Adrenal gland (tissue), 12 donors: ENCODE data around the gene TGFA. TPM values are rescaled to one million over a fixed set of nuclear protein-coding genes. Genes with fewer than 3 reads are reported as not detected.

ENCODE experiments used
- DNase-seq, 7 donors: peaks; one replicate each; pipeline ENCODE4 v3.0.0-alpha.2; 2019 to 2020
- H3K27ac ChIP-seq, 5 donors: fragments of 200-600 bp; sonication (generic) in 4 of 5; 1 replicate in 3 of 5; 2 replicates in 2 of 5; pipeline versions ENCODE4 v1.5.1 to v1.8.0; 2016 to 2020; ENCODE audit warnings: mild to moderate bottlenecking in 1 of 5
- H3K27me3 ChIP-seq: fragments of 200-600 bp; 2 replicates; pipeline ENCODE4 v1.8.0; 2021
- H3K36me3 ChIP-seq, 2 donors: fragments of 200-600 bp; replicated peaks in 1 of 2; 1 replicate in 1 of 2; 2 replicates in 1 of 2; pipeline versions ENCODE4 v1.5.1 to v1.8.0; 2018 to 2022
- H3K4me1 ChIP-seq, 2 donors: fragments of 200-600 bp; replicated peaks in 1 of 2; 1 replicate in 1 of 2; 2 replicates in 1 of 2; pipeline versions ENCODE4 v1.5.1 to v1.8.0; 2018 to 2021
- H3K4me3 ChIP-seq, 4 donors: fragments of 200-600 bp; sonication (generic) in 3 of 4; one replicate each; pipeline ENCODE4 v1.5.1; 2016 to 2018
- H3K9me3 ChIP-seq, 3 donors: fragments of 200-600 bp; sonication (generic) in 1 of 3; replicated peaks in 1 of 3; 1 replicate in 2 of 3; 2 replicates in 1 of 3; pipeline versions ENCODE4 v1.5.1 to v1.8.0; 2016 to 2021
- CTCF ChIP-seq, 6 experiments: fragments of 450-650 bp in 4 of 6; fragments of 200-600 bp in 2 of 6; sonication (generic) in 1 of 6; IDR thresholded peaks; 1 replicate in 5 of 6; 2 replicates in 1 of 6; pipeline versions ENCODE4 v1.5.1 to v1.8.0; 2016 to 2021; ENCODE audit warnings: antibody characterized with exemption in 6 of 6, mild to moderate bottlenecking in 2 of 6, moderate library complexity in 1 of 6
- POLR2A ChIP-seq, 2 donors: fragments of 450-650 bp; IDR thresholded peaks; one replicate each; pipeline ENCODE4 v1.6.1; 2017; ENCODE audit warnings: antibody characterized with exemption in 2 of 2, mild to moderate bottlenecking in 2 of 2, moderate library complexity in 1 of 2
- WGBS, 4 donors: extraction: QIAGEN DNeasy Blood & Tissue Kit in 2 of 4; methylation state at CpG; one replicate each; pipeline versions ENCODE4 v1.1.5 to v1.1.7; 2013 to 2017; 5-methylcytosine and 5-hydroxymethylcytosine counted together
- intact Hi-C, 2 donors: fragments of 100-400 bp; cut with DNase I; formaldehyde crosslinking; loops; one replicate each; pipeline versions ENCODE4 v1.14.1 to v1.15.0; 2022 to 2023
- polyA plus RNA-seq, 3 donors: library from polyadenylated mRNA; stranded (reverse); fragments of 200-250 nt in 2 of 3; fragments of 350-450 nt in 1 of 3; fragmentation: Illumina TruSeq in 1 of 3; extraction: RNeasy Lipid Tissue Mini Kit (QIAGEN cat#74804) in 1 of 3; gene quantifications; one replicate each; pipeline ENCODE4 v1.2.3, GENCODE V29; 2013 to 2014
- total RNA-seq, 9 donors: library from RNA; depleted of rRNA in 4 of 9; stranded (reverse); fragments of >200 nt in 4 of 9; fragments of 120-200 nt in 1 of 9; fragmentation: NEBNext Ultra II Directional in 1 of 9; extraction: Animal tissue kit (Norgen Biotek cat#: 25700) in 1 of 9; gene quantifications; one replicate each; pipeline versions ENCODE4 v1.1.0 to v1.2.4, GENCODE V29; 2013 to 2023
- donor health status: healthy with polysubstance abuse.
- donor health status: Bipolar disorder and iron deficiency.
- donor health status: DM: yes; HTN: yes; CAD: no.
- donor health status: DM: no; HTN: no; CAD: no.
- donor health status: DM: no; HTN: no; CAD: no.
- donor health status: DM: yes; HTN: yes; CAD: no.

TGFA gene
- total and polyA plus RNA-seq, 12 donors: 0.11 to 8.2 (median 0.75) TPM

- peaks cover 3 to 4% of the 10 kb centered on the region in 2 donors for H3K4me1 ChIP-seq
- H3K36me3 ChIP-seq: no peaks in the 10 kb centered on the region
- H3K27ac ChIP-seq: no peak overlapping the region
- TF ChIP-seq CTCF (IDR thresholded peaks at IDR 0.05) (no peak), POLR2A (IDR thresholded peaks at IDR 0.05) (no peak)
- intact Hi-C loops: no loop called here
- no peak for DNase-seq
- no peaks in the 10 kb centered on the region for H3K9me3 ChIP-seq
- H3K27me3 ChIP-seq: no peaks in the 10 kb centered on the region
- WGBS, 4 donors: 85 to 94% (median 89%) methylated on average over 2 of the region's 2 CpGs
- H3K4me3 ChIP-seq: no peak overlapping the region
These were observed 24.0 kb downstream of the TGFA start for GRCh38 chr2:70529610-70530009.

GRCh38 chr2:70528929-70529328 lies 24.7 kb downstream of the TGFA start:
- H3K4me1 ChIP-seq: peaks cover 5 to 10% of the 10 kb centered on the region in 2 donors
- no peaks in the 10 kb centered on the region for H3K36me3 ChIP-seq
- no peaks in the 10 kb centered on the region for H3K27me3 ChIP-seq
- intact Hi-C loops: no loop called here
- no peak for DNase-seq
- H3K4me3 ChIP-seq: no peak overlapping the region
- H3K27ac ChIP-seq: no peak overlapping the region
- TF ChIP-seq POLR2A (IDR thresholded peaks at IDR 0.05): no peak
- TF ChIP-seq CTCF (IDR thresholded peaks at IDR 0.05): no peak
- no peaks in the 10 kb centered on the region for H3K9me3 ChIP-seq
- 79 to 93% (median 85%) methylated on average over 3 of the region's 3 CpGs for WGBS, 4 donors

GRCh38 chr2:70528276-70528675 lies 25.4 kb downstream of the TGFA start:
- DNase-seq: no peak
- intact Hi-C loops: no loop called here
- H3K9me3 ChIP-seq: no peaks in the 10 kb centered on the region
- TF ChIP-seq CTCF (IDR thresholded peaks at IDR 0.05): no peak
- H3K27me3 ChIP-seq: no peaks in the 10 kb centered on the region
- no peak overlapping the region for H3K4me3 ChIP-seq
- 81 to 86% (median 85%) methylated on average over 7 of the region's 7 CpGs for WGBS, 4 donors
- H3K27ac ChIP-seq: no peak overlapping the region
- H3K36me3 ChIP-seq: no peaks in the 10 kb centered on the region
- peaks cover 5 to 15% of the 10 kb centered on the region in 2 donors for H3K4me1 ChIP-seq

- no peak for DNase-seq
- Histone ChIP-seq H3K4me1 (peaks cover 5 to 15% of the 10 kb centered on the region in 2 donors), H3K4me3 (no peak overlapping the region), H3K36me3 (no peaks in the 10 kb centered on the region), H3K27me3 (no peaks in the 10 kb centered on the region), H3K9me3 (no peaks in the 10 kb centered on the region), H3K27ac (no peak overlapping the region)
- intact Hi-C loops: no loop called here
- no peak for TF ChIP-seq CTCF (IDR thresholded peaks at IDR 0.05)
- no peak for TF ChIP-seq POLR2A (IDR thresholded peaks at IDR 0.05)
- WGBS, 4 donors: 64 to 69% (median 66%) methylated on average over 4 of the region's 4 CpGs
These were observed 26.1 kb downstream of the TGFA start for GRCh38 chr2:70527447-70528080.
